Measurements from ENCODE around the gene FBXL17.

FBXL17 gene

GRCh38 chr5:108372369-108372768 is 9.5 kb downstream of the FBXL17 start:
- no peak for DNase-seq

- no peak for DNase-seq
Measured at GRCh38 chr5:108371263-108371662, 10.6 kb downstream of the FBXL17 start.

GRCh38 chr5:108369167-108369566 is 12.7 kb downstream of the FBXL17 start:
- DNase-seq, result no peak

- no peak for DNase-seq
Measured at GRCh38 chr5:108367679-108368334, 14.1 kb downstream of the FBXL17 start.

- DNase-seq, result no peak
Measured at GRCh38 chr5:108366500-108366899, 15.4 kb downstream of the FBXL17 start.

GRCh38 chr5:108361771-108362170 is 20.1 kb downstream of the FBXL17 start:
- no peak for DNase-seq

GRCh38 chr5:108361239-108361638 is 20.7 kb downstream of the FBXL17 start:
- no peak for DNase-seq

GRCh38 chr5:108360280-108360679 is 21.6 kb downstream of the FBXL17 start:
- no peak for DNase-seq

- no peak for DNase-seq
Measured at GRCh38 chr5:108356286-108356685, 25.6 kb downstream of the FBXL17 start.

- DNase-seq, result no peak
Measured at GRCh38 chr5:108353087-108353486, 28.8 kb downstream of the FBXL17 start.

GRCh38 chr5:108345541-108346171 is 36.2 kb downstream of the FBXL17 start:
- no peak for DNase-seq

- DNase-seq, result no peak
Measured at GRCh38 chr5:108344103-108344822, 37.6 kb downstream of the FBXL17 start.

- DNase-seq, result no peak
Measured at GRCh38 chr5:108341866-108342265, 40.0 kb downstream of the FBXL17 start.

- DNase-seq, result no peak
Measured at GRCh38 chr5:108340131-108340530, 41.8 kb downstream of the FBXL17 start.

GRCh38 chr5:108339220-108339619 is 42.7 kb downstream of the FBXL17 start:
- DNase-seq, result no peak

GRCh38 chr5:108334225-108334624 is 47.7 kb downstream of the FBXL17 start:
- no peak for DNase-seq

- DNase-seq, result no peak
Measured at GRCh38 chr5:108326982-108327381, 54.9 kb downstream of the FBXL17 start.

GRCh38 chr5:108324886-108325285 is 57.0 kb downstream of the FBXL17 start:
- no peak for DNase-seq

GRCh38 chr5:108321341-108321740 is 60.6 kb downstream of the FBXL17 start:
- DNase-seq, result no peak

GRCh38 chr5:108320231-108320630 is 61.7 kb downstream of the FBXL17 start:
- no peak for DNase-seq

- no peak for DNase-seq
Measured at GRCh38 chr5:108315829-108316228, 66.1 kb downstream of the FBXL17 start.

- DNase-seq, result no peak
Measured at GRCh38 chr5:108312258-108312657, 69.6 kb downstream of the FBXL17 start.

- no peak for DNase-seq
Measured at GRCh38 chr5:108311682-108312081, 70.2 kb downstream of the FBXL17 start.

- DNase-seq, result no peak
Measured at GRCh38 chr5:108303611-108304010, 78.3 kb downstream of the FBXL17 start.
